Esophagus muscularis mucosa (tissue), 4 donors: ENCODE measurements around the gene PLPP2.

Source experiments
- EP300 ChIP-seq: sonication (generic); formaldehyde crosslinking; IDR thresholded peaks from one replicate; pipeline ENCODE4 v1.6.1; 2017; ENCODE audit warnings: antibody characterized with exemption
- POLR2A ChIP-seq: fragments of 450-650 bp; IDR thresholded peaks from one replicate; pipeline ENCODE4 v1.6.1; 2017; ENCODE audit warnings: antibody characterized with exemption, moderate library complexity, mild to moderate bottlenecking, low read depth
- POLR2AphosphoS5 ChIP-seq, 2 donors: sonication (generic); formaldehyde crosslinking; IDR thresholded peaks; one replicate each; pipeline ENCODE4 v1.6.1; 2017; ENCODE audit warnings: antibody characterized with exemption in 2 of 2
- TF ChIP-seq, protein P1 (sequence below), 3 experiments: fragments of 200-600 bp in 2 of 3; fragments of 450-650 bp in 1 of 3; sonication (generic) in 2 of 3; IDR thresholded peaks; one replicate each; pipeline ENCODE4 v1.5.1; 2017 to 2019; ENCODE audit warnings: antibody characterized with exemption in 3 of 3, mild to moderate bottlenecking in 2 of 3, moderate library complexity in 1 of 3

DNA sequence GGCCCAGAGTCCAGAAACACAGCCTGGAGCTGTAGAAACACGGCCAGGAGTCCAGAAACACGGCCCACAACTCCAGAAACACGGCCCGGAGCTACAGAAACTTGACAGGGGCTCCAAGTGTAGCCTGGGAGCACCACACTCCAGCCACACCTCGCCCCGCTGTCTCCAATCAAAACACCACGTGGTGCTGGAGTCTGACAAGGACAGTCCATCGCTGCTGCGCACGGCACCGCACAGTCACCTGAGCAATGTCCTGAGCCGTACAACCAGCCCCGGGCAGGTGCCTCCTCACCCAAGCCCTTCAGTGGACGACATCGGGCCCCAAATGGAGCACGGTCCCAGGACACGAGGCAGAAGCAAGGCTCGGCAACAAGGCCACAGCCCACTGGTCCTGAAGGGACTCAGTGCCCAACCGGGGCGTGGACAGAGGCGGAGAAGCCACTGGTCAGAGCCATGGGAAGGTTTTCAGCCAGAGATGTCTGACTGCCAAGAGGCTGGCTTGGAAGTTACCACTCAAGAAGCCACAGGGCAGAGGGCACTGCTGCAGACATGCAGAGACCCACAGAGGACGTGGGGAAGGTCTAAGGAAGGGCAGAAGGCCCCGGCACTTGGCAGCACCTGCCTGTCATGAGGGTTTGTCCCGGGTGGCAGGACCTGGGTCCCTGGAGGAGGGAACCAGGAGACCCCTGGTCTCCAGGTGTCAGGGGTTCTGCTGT is 19.7 kb upstream of the PLPP2 start:
- TF ChIP-seq POLR2AphosphoS5 (IDR thresholded peaks at IDR 0.05) (no peak), POLR2A (no peak), EP300 (no peak)
- TF ChIP-seq, protein P1, sequence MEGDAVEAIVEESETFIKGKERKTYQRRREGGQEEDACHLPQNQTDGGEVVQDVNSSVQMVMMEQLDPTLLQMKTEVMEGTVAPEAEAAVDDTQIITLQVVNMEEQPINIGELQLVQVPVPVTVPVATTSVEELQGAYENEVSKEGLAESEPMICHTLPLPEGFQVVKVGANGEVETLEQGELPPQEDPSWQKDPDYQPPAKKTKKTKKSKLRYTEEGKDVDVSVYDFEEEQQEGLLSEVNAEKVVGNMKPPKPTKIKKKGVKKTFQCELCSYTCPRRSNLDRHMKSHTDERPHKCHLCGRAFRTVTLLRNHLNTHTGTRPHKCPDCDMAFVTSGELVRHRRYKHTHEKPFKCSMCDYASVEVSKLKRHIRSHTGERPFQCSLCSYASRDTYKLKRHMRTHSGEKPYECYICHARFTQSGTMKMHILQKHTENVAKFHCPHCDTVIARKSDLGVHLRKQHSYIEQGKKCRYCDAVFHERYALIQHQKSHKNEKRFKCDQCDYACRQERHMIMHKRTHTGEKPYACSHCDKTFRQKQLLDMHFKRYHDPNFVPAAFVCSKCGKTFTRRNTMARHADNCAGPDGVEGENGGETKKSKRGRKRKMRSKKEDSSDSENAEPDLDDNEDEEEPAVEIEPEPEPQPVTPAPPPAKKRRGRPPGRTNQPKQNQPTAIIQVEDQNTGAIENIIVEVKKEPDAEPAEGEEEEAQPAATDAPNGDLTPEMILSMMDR (IDR thresholded peaks at IDR 0.05): no peak
